NOMO-1 (cell line): ENCODE results near the gene ZCCHC24.
A peak's percentile ranks its signal among the peaks of the same experiment; 100 is the strongest.

Experiments
- DNase-seq, 2 experiments: peaks; one replicate each; lab custom pipeline; 2025; ENCODE audit not compliant: unreplicated experiment in 2 of 2; lab: John Stamatoyannopoulos, UW

Gene ZCCHC24

DNA sequence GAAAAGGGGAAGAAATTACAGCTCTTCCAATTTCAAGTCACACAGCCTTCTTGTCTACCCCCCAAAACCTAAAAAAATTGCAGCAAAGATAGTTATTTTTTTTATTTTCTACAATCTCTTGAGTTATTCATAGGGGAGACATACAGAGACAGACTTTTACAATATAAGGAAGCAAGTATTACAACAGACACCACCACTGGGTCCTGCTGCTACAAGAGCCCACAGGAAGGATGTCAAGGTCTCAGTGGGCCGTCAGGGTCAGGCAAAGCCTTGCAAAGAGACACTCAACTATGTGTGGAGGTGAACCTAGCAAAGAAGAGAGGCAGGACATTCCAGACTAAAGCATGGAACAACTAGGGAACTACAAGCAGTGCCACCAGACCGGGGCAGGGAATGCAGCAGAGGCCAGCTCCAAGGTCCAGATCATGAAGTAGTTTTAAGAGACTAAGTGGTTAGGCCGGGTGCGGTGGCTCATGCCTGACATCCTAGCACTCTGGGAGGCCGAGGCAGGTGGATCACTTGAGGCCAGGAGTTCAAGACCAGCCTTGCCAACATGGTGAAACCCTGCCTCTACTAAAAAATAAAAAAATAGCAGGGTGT, 28.2 kb upstream of the ZCCHC24 start:
- DNase-seq: peak; percentile 27 to 65

DNA sequence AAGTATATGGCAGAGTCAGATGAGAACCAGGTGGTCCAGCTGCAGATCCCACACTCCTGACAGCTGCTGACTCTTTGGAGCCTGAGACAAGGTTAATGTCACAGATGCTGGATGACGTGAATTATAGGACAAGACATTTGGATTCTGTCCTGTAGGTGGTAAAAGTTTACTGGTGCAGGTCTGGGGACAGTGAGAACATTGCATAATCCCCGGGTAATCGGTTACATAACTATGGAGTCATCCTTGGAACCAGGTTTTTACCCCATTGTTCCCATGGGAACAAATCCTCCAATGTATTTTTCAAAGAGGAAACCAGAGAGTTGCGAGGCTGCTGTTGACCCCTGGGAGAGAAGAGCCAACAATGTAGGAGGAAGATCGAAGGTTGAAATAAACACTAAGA, 27.5 kb upstream of the ZCCHC24 start:
- DNase-seq: no peak

DNA sequence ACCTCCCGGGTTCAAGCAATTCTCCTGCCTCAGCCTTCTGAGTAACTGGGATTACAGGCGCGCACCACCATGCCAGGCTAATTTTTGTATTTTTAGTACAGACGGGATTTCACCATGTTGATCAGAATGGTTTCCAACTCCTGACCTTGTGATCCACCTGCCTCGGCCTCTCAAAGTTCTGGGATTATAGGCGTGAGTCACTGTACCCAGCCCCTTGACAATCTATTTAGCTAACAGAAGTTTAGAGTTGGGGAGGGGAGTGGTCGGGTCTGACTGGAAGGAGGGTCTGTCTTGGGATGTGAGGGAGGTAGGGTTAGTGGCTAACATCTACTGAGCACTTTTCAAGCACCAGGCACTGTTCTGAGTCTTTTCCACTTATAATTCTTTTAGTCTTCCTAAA, 27.0 kb upstream of the ZCCHC24 start:
- no peak for DNase-seq

DNA sequence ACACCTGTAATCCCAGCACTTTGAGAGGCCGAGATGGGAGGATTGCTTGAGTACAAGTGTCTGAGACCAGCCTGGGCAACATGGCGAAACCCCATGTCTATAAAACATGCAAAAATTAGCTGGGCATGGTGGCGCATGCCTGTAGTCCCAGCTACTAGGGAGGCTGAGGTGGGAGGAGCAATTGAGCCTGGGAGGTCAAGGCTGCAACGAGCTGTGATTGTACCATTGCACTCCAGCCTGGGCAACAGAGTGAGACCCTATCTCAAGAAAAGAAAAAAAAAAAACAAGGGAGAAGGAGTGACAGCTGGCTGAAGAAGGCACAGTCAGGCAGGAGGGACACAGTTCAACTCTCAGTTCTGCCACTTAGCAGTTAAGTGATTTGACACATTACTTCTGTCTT, 26.4 kb upstream of the ZCCHC24 start:
- DNase-seq: no peak

DNA sequence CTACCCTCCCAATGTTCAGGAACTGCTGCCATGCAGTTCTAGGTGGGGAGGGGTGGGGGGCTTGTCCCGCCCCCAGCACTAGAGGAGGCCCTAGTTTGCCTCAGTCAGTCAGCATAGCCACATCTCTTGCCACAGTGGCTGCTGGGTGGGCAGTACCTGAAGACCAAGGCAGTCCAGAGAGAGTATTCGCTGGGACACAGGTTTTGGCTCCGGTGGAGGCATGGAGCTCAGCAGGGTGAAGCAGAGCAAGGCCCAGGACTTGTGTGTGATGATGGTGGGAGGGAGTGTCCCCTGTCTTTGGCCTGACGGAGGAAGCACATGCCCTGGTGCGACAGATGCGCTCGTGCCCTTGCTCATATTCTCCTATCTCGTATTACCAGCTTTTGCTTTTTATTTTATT, 24.7 kb upstream of the ZCCHC24 start:
- no peak for DNase-seq

DNA sequence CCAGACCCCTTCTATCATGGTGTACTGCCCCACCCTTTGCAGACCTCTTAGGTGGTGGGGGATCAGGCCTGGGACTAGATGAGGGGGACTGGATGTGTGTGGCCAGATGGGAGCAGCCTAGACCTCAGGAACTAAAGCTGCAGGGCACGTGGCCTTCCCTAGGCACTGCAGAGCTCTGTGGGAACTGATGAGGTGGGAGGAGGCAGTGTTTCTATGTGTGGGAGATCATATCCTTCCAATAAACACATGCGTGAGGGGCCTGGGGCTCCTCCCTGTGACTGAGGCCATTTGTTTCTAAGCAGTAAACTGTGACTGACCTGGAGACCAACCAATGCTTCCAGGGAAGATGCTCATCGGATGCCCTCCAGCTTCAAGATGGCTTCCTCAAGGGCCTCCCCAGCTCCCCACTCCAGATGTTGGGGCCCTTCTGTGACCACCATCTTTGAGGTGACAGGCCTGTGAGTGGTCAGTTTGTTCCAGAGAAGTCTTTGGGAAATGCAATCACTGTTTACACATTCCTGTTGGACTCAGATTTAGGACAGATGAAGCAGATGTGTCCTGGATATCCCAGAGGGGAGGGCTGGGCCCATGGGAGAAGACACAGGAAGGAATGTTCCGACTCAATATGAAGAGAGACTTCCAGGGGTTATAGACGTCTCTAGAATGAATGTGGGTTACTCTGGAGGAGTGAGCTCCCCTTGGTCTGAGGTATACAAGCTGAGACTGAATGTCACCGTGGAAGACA, 23.6 kb upstream of the ZCCHC24 start:
- DNase-seq: no peak

DNA sequence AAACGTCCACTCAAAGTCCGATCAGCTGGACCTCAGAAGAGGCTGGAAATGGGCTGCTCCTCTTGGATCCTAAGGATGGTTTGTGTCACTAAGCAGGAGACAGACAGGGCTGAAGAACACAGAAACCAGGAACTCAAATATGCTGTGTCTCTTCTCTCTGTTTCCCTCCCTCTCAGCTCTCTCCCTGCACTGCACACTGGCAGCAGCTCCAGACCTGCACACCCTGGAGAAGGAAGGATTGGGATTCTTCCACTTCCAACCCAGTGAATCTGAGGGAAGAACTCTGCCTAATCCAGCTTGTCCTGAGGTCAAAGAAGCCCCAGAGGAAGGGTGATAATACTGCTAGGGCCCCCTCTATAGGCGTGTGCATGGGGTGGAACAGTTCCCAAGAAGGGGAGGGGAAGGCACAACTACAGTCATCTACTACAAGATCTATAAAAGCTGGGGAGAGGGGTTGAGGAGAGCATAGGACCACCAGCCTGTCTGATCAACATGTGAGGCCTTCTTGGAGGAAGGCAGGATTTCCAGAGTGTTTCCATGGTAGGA, 22.7 kb upstream of the ZCCHC24 start:
- DNase-seq: no peak

DNA sequence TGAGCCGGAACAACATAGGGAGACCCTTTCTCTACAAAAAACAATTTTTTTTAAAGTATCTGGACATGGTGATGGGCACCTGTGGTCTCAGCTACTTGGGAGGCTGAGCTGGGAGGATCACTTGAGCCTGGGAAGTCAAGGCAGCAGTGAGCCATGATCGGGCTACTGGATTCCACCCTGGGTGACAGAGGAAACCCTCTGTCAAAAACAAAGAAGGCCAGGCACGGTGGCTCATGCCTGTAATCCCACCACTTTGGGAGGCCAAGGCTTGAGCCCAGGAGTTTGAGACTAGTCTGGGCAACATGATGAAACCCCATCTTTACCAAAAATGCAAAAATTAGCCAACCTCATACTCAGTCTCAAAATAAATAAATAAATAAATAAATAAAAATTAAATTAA, 19.9 kb upstream of the ZCCHC24 start:
- no peak for DNase-seq

DNA sequence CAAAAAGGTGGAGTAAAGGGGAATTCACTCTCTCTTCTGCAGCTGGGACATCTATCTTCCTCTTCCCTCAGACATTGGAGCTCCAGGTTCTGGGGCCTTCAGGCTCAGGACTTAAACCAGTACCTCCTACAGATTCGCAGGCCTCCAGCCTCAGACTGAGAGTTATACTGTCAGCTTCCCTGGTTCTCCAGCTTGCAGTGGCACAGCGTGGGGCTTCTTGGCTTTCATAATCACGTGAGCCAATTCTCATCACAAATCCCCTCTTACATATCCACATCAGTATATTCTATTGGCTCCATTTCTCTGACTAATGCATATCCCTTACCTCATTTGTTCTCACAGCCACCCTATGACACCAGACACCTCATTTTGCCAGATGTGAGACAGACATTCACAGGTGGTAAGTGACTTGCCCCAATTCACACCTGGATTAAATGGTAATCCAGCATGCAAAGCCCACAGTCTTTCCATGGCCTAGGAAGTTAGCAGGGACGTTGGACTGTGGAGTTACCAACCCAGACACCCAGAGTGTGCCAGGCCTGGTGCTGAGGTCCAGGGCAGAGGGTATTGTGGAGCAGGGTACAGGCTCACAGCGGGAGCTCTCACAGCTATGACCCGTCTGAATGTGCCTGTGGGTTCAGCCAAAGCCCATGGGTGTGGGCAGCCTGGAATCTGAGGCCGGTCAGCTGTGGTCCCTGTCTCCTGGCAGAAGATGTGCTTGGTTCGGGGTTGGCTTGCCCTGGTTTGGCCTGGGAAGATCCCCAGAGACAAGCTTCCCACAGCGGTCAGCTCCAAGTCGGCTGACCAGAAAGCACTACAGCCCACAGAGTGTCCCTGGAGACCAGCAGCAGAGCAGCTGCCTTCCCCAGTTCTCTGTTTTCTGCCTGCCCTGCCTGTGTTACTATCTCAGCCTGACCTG, 18.4 kb upstream of the ZCCHC24 start:
- no peak for DNase-seq

DNA sequence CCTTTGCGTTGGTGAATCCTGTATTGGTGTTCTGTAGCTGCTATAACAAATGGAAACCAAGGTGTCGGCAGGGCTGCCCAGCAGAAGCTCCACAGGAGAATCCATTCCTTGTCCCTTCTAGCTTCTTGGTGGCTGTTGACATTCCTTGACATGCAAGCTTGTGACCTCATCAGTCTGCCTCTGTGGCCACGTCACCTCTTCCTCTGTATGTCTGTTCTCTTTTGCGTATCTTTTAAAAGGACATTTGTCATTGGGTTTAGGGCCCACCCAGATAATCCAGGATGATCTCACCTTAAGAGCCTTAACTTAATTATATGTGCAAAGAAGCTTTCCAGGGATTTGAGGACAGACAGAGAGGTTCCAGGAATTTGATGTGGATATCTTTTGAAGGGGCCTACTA, 15.3 kb upstream of the ZCCHC24 start:
- no peak for DNase-seq

DNA sequence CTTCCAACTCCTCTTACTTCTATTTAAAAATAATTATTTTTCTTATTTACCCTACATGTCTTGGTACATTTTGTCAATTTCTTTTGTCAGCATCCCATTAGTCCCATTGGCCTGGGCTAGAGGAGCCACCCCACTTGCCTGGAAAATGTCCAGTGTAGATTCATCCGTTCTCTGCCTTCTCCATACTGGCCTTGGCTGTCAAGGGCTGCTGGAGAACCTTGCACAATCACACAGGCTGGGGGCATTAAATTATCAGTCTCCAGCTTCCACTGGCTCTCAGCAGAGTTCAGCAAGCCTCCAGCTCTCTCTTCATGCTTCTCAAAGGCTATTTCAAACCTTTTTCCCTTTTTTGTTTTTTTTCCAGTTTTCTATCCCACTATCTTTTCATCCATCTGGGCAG, 13.8 kb upstream of the ZCCHC24 start:
- DNase-seq: no peak

DNA sequence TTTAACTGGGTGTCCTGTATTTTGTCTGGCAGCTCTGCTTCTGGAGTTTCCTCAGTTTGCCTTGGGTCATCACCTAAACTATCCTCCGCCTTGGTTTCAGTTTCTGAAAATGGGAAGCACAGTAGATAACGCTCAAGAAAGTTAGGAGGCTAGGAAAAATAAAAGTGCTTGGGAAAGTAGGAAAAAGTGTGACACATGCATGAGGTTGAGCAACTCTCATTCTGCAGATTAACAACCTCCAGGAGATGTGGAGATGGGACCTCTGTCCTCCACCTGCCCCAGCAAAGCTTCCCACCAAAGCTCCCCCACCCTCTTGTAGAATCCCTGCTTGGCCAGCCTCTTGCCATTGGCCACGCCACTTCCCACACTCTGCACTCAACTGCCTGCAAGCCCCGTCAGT, 13.1 kb upstream of the ZCCHC24 start:
- no peak for DNase-seq

DNA sequence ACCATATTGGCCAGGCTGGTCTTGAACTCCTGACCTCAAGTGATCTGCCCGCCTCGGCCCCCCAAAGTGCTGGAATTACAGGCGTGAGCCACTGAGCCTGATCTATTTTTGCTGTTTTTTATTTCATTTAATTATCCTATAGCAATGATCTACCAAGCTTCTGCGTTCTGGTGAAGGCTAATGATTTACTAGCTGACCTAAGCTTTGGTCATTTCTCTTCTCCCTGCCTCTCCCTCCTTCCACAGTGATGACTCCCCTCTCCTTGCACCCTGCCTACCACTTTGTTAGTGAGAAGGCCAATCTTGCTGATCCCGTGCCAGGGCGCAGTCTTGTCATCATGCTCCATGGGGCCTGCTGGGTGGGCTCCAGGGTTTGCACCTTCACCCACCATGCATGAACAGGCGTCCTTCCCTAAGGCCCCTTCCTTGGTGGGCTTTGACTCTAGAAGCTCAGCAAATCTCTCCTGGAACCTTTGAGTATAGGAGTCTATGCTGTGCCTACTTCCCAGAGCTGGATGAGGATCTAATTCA, 11.9 kb upstream of the ZCCHC24 start:
- no peak for DNase-seq

DNA sequence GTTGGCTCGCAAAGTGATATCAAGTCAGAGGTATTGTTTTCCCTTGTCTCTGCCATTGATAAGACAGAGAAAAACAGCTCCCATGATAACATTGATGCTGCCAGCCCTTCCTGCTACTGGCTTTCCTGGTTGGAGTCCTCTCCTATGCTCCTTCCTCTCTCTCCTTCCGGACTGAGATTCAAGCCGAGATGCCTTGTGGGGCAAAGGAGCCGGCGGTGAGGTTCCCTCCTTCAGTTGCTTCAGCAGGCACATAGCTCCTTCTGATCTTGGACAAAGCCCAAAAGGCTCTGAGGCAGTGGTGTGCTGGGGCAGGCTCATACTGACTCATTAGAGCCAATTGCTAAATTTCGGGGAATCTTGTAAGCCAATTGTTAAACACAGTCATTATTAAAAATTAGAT, 8.8 kb upstream of the ZCCHC24 start:
- DNase-seq: no peak

DNA sequence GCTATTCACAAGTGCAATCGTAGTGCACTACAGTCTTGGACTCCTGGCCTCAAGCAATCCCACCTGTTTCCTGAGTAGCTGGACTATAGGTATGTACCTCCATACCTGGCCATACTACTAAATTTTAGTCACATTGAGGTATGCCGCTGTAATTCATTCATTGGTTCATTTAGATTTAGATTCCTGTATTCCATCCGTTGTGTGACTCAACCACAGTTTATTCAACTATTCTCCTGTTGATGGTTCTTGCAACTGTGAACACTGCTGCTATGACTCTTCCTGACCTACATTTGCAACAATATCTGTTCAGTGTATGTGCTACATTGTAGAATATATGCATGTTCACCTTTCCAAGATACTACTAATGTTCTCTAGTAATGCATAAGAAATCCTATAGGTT, 8.0 kb upstream of the ZCCHC24 start:
- no peak for DNase-seq

DNA sequence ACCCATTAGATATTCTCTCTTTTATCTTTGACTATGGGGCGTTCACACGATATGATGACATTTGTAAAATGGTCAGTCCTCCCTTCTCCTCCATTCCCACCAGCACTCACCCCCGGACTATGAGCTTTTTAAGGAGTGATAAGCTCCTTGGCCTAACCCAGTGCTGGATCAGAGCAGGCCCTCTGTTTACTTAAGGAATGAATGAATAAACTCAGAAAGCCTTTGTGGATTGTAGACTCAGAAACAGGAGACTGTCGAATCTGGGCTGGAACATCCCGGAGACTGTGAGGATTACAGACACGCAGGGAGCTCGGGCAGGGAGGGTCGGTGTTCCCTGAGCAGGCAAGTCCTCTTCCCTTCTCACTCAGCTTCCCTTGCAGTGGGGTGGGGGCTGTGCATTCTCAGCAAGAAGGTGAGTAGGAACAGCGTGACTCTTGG, 6.8 kb upstream of the ZCCHC24 start:
- no peak for DNase-seq

DNA sequence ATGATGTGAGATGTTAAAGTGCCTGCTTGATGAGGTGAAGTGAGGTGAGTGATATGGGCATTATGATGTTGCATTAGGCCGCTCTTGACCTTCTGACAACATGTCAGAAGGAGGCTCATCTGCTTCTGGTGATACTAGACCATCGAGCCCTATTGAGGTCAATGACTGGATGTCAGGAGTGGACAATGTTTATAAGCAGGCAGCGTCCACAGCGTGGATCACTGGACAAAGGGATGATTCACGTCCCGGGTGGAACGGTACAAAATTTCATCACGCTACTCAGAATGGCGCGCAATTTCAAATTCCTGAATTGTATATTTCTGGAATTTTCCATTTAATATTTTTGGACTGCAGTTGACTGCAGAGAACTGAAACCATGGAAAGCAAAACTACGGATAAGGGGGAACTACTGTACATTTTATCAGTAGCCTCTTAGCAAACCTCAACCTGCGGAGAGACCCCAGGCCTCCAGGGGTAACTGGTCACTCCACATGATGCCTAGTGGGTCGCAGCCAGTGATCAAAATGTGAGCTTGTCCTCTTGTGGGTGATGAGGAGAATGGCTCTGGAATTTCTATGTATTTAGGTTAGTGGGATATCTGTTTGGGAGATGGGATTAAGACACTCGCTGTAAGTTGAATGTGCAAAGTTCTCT, 5.7 kb upstream of the ZCCHC24 start:
- DNase-seq: no peak

DNA sequence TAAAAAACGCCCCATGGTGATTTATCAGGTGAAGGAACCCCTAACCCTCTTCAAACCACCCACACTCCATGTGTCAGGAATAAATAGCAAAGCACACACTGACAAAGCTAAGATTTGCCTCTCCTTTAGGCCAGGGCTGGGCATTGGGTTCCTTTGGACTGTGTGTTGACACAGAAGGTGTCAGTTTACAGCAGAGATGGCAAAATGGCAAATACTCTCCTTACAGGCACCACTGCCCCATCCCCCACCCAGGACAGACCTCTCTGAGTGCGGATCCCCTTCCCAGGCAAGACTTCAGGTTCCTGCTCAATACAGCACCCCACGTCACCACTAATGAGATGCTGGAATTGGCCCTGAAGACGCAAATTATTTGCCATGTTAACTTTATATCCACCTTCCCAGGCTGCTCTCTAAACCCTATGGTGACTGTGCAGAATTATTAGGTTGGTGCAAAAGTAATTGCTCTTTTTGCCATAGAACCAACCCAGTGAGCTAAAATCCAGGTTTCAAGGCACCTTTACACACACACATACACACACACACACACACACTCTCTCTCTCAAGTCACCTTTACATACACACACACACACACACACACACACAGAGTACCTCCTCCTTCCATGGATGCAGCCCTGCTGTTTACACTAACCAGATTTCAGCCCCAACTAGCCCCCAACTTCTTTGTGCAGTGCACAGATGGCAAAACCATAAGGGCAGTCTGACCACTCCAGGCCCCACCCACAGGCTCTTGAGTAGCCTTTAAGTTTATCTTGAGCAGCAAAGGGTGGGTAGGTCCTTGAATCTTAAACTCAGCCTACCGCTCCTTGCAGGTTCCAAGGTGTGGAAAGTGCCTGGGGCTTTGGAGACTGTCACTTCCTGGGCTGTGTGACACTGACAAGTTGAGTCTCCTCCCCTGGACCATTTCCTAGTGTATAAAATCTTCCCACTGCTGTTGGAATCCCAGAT, 4.0 kb upstream of the ZCCHC24 start:
- DNase-seq: no peak

DNA sequence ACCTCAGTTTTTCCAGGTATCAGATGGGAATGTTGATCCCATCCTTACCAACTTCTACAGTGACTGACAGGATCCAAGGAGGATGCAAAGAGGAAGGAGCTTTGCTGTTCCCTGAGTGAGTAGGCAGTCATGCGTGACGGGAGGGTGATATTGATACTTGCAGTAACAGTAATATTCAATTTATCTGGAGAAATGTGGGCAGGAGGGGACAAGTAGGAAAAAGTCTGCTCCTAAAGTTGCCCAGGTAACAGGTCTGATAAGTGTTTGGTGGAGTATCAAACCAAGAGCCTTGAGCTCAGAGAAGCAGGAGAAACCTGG, 3.3 kb upstream of the ZCCHC24 start:
- DNase-seq: no peak
